Measurements from ENCODE around the gene MLC1.

The MLC1 gene

GRCh38 chr22:50034126-50035081 lies 50.8 kb downstream of the MLC1 start:
- DNase-seq, result no peak

GRCh38 chr22:50032941-50033601 lies 52.2 kb downstream of the MLC1 start:
- no peak for DNase-seq

DNA sequence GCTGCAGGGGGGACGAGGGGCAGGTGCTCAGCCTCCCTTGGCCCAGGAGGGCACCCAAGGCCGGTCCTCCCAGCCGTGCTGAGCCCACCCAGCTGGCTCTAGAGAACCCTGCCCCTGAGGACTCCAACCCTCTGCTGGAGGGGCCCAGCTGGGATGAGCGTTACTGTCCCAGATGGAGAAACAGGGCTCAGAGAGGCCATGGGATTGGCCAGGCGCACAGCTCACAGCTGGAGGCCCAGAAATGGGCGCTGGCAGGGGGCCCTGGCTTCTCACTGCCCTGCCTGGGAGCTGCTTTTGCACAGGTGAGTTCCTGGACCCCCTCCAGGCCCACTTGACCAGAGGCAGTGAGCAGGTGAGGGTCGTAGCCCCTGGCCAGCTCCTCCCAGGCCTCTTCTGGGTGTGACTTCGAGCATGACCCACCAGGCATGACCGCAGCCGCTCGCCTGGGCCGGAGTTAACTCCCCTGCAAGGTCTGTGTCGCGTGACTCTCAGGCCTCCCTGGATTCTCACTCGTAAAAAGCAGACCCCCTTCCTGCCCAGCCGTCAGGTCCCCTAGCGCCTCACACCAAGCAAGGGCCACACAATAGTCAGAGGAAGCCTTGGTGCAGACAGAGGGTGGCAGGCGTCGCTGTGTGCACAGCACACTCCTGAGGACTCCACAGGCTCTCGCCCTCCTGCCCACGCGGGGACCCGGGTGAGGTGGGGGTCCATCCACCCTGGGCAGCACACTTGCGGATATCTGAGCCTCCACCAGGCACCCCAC lies 52.9 kb downstream of the MLC1 start:
- no peak for DNase-seq

DNA sequence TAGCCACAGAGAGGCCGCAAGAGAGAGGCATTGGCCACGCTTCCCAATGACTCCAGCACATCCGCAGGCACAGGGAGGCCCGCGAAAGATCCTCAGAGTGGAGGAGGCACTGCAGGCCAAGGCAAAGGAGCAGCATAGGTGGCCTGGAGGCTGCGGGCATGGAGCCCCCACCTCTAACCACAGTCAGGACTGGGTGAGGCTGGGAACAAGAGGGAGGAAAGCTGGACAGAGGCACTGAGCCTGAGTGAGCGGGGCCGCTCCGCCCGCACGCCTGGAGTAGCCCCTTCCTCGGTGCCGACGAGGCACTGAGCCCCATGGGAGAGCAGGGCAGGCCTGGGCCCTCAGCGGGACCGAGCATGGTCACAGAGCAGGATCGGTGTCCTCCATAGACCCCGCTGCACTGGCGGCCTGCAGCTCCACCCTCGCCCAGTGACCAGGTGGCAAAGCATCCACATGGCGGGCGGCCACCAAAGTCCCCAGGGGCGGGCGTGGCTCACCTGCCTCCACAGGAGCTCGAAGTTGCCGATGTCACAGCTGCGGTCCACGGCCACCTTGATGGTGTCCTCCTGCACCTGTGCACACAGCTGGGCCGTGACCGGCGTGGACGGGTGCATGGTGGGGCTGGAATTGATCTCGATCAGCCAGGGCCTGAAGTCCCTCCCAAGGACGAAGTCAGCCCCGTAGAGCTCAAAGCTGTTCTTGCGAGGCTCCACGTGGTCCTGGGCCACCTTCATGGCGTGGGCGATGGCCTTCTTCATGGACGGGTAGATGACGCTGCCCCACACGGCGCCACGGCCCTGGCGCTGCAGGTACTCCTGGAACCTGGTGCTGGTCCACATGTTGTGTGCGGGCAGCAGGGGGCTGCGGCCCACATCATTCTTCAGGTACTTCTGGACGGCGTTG lies 53.8 kb downstream of the MLC1 start:
- no peak for DNase-seq

GRCh38 chr22:50030297-50031188 lies 54.7 kb downstream of the MLC1 start:
- DNase-seq, result peak; percentile 41

DNA sequence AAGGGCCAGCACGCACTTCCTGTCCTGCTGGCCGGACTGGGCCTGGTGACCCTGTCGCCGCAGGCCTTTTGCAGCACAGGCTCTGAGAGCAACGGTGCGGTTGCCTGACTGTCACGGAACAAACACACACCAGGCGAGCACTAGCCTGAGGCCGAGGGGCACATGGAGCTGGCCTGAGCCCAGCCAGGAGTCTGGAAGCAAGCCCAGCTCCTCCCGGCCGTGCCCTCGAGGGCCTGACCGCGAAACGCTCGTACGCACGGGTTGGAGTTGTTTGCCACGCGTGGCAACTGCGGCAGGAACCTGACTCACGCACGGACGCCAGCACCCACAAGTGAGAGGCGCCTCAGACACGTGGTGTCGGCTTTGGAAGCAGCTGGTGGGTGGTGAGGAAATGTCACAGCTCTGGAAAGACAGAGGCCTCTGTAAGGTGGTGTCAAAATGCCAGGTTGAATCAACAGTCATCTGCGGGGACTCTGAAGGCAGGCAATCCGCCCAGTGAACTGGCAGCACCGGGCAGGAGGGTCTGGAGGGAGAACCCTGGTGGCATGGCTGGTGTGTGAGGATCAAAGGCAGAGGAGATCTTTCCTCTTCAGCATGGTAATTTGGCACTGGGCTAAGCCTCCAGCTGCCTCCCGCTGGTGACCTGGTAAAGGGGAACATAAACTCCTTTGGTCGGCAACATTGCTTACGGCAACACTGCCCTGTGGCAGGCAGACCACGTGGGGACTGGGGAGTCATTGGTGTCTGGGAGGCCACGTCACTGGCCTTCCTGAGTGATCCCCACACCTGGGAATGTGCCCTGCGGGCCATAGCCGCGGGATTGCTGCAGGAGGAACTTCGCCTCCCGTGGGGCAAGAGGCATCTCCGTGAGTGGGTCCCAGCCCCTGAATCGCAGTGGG lies 57.3 kb downstream of the MLC1 start:
- DNase-seq, result no peak

DNA sequence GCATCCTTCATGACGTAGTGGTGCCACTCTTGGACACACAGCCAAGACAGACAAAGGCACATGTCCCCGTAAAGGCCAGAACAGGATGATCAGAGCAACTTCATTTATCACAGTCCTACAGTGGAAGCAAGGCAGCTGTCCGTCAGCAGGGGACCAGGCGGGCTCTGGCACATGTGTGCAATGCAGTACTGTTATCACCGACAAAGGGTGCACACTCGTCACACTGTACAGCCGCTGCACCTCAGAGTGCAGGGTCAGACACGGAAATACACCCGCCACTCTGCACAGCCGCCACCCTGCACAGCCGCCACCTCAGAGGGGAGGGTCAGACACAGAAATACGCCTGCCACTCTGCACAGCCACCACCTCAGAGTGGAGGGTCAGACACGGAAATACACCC lies 59.2 kb downstream of the MLC1 start:
- DNase-seq, result no peak

GRCh38 chr22:50022171-50022819 lies 62.9 kb downstream of the MLC1 start:
- no peak for DNase-seq

- no peak for DNase-seq
Observed at GRCh38 chr22:50020606-50021005, 64.6 kb downstream of the MLC1 start.

DNA sequence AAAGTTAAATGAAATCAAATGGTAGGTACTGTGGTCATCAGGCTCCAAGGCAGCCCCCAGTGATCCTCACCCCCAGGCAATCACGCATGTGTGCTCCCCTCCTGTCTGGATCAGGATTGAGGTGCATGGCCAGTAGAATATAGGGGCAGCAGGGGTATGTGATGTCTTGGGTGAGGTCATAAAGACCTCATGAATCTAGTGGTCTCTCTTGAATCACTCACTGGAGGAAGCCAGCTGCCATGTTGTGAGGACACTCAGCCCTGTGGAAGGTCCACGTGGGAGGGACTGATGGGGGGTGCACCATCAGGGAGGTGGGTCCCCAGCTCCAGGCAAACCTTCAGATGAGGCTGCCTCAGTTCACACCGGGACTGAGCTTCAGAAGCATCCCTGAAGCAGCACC lies 65.9 kb downstream of the MLC1 start:
- DNase-seq, result no peak

DNA sequence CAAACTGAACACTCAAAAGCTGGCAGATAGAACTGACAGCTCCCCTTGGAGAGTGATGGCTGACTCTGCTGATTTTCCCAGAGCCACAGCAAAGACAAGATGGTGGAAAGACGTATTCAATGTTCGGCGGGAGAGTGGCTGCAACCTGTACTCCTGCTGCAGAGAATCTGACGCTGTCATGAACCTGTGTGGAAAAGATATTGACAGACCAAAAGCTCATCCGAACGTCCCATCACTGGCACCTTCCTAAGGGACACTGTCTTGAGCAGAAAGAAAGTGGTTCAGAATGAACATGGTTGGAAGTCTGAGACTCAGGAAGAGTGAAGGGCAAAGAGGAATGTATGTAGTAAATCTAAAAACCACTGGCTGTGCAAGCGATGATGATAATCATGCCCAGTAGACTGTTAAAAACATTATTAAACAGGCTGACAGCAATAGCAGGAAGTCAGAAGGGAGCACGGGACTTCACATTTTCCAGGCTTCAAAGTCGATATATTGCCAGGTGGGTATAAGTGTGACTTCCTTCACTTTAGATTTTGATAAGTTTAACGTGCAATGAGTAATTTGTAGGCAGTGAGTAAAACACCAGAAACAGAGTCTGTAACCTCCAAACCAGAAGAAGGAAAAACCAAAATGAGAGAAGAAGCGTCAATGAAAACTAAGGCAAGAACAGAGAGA lies 66.5 kb downstream of the MLC1 start:
- no peak for DNase-seq

DNA sequence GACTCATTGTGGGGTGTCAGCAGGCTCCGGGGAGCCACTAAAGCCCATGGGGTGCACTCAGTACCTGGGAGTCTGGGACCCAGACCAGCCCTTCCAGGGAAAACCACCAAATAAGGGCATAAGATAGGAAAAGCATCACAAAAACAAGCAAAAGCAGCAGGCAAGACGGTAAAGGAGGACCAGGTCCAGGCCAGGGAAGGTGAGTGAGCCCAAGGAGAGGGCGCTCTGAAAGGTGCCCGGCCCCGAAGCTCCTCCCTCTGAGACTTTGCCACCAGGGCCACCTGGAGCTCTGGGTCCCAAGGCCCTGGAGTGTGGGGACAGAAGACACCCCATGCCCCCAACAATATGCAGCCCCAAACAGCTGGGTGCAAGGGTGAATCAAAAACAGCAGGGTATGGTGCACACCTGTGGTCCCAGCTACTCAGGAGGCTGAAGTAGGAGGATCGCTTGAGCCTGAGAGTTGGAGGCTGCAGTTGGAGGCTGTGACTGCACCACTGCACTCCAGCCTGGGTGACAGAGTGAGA lies 67.5 kb downstream of the MLC1 start:
- no peak for DNase-seq

DNA sequence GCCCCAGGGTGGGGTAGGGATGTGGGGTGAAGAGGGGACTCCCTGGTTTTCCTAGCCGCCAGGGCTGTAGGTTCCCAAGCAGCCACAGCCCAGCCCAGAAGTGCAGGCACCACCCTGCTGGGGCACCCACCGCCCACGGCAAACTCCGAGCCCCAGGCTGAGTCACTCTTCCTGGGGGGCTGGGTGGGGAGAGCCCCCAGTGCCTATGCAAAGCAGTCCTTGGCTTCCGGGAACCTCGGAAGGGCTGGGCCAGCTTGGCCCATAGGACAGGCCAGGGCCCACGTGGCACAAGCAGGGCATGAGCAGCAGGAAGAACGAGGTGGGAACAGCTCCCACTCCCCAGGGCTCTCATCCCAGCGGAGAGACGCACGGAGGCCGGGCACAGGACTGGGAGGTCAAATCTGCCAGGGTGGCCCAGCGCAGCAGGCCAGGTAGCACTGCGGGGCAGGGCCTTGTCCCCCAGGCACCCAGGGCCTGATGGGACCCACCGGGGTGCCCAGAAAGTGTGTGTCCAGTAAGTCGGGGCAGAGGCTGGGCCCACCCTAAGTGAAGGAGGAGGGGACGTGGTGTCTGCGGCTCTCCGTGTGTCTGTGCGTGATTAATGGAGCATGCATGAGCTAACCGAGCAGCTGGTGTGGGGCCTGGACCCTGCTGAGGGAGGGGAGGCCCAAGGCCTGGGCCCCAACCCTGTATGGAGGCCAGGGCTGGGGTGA lies 68.1 kb downstream of the MLC1 start:
- no peak for DNase-seq

GRCh38 chr22:50016308-50016987 lies 68.8 kb downstream of the MLC1 start:
- no peak for DNase-seq

DNA sequence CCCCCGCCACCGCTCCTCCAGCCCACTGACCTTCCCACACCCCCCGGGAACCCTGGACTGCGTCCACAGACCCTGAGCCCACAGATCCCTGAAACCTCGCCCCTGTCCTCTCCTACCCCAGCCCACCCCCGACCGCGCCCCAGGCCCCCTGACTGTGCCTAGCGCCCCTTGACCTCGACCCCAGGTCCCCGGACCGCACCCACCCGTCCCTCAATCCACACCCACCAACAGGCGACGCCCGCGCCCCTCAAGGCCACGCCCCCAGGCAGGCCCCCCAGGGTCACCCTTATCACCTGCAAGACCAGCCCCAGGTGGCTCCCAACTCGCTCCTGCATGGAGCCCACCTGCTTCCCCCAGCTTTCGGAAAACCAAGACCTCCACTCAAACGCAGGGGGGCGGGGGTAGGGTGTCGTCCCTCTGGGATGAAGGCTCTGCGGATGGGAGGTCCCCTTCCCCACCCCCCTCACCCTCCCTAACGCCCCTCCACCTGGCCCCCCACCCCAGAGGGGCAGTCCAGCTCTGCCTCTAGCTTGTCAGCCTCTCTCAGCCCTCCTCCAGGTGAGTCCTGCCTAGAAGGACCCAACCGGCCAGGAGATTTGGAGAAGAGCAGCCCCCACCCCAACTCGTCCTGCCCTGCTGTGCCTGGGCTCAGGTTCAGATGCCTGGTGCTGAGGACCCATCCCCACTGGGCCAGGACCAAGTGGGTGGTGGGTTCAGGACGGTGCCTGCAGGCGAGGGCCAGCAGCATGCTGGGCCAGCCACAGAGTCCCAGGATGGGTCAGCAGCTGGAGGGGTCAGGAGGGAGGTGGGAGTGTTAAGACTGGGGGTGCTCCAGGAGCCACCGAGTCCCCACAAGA lies 69.5 kb downstream of the MLC1 start:
- DNase-seq, result no peak

GRCh38 chr22:50014655-50015401 lies 70.4 kb downstream of the MLC1 start:
- no peak for DNase-seq
